ENCODE measurements around the gene PHGDH.

DNA sequence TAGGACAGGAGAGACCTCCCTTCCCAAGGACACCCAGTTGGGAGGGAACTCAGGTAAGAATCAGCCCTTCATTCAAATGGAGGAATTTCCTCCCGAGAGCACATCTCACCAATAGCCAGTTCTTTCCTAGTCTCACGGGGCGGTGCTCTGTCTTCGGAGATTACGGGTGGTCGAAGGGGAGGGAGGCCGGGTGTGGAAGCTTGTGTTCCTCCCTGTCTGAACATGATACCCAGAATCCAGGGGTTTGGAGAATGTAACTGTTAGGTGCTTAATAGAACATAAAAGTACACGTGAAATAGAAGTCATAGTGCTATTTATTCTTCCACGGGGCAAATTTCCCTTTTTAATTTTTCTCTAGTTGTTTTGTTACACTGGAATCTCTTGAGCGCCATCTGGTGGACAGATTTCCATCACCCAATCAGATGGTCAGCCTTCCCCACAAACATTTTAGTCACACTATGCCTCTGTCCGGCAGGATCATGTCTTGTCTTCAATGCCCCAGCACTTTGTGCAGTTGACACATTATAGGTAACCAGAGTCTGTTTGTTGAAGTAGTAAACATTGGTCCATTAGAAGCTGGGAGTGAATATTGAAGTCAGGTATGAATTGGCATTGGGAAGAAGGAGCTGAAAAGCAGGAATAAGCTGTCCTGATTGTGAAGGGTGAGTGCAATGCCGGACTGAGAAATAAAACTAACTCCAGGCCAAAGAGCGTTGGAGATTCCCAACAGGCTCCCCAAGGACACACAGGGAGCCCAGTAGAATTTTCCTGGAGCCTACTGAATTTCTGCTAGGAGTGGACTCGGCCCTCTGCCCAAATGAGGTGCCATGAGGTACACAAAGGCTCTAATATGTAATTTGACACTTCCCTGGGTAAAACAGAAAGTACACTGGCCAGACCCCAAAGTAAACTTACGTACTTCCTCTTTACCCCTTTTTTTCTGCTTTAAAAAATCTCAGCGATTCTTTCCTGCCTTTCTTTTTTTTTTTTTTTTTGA lies 36.1 kb upstream of the PHGDH start:
- TF ChIP-seq, protein P1, sequence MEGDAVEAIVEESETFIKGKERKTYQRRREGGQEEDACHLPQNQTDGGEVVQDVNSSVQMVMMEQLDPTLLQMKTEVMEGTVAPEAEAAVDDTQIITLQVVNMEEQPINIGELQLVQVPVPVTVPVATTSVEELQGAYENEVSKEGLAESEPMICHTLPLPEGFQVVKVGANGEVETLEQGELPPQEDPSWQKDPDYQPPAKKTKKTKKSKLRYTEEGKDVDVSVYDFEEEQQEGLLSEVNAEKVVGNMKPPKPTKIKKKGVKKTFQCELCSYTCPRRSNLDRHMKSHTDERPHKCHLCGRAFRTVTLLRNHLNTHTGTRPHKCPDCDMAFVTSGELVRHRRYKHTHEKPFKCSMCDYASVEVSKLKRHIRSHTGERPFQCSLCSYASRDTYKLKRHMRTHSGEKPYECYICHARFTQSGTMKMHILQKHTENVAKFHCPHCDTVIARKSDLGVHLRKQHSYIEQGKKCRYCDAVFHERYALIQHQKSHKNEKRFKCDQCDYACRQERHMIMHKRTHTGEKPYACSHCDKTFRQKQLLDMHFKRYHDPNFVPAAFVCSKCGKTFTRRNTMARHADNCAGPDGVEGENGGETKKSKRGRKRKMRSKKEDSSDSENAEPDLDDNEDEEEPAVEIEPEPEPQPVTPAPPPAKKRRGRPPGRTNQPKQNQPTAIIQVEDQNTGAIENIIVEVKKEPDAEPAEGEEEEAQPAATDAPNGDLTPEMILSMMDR (conservative IDR thresholded peaks at IDR 0.05; ENCODE audit: low read depth, low read length), result peak; percentile 92
- no peak for TF ChIP-seq EZH2 (IDR thresholded peaks at IDR 0.05; ENCODE audit: borderline replicate concordance, low read depth, low read length, poor library complexity, severe bottlenecking)

Data from A673 (cell line).